IPS DF 19.7 (cell line): ENCODE measurements around the gene GHR.

Experiments used
- DNase-seq: peaks from one replicate; pipeline ENCODE4 v3.0.0-alpha.2; 2013; ENCODE audit warnings: low read depth, low spot score

The GHR gene

GRCh38 chr5:42461507-42461906, 38.3 kb downstream of the GHR start:
- no peak for DNase-seq

- DNase-seq, result no peak
Measured at GRCh38 chr5:42462083-42462482, 38.8 kb downstream of the GHR start.

- DNase-seq, result no peak
Measured at GRCh38 chr5:42467572-42467971, 44.3 kb downstream of the GHR start.

GRCh38 chr5:42467981-42468524, 44.8 kb downstream of the GHR start:
- no peak for DNase-seq

- no peak for DNase-seq
Measured at GRCh38 chr5:42483472-42484154, 60.4 kb downstream of the GHR start.

GRCh38 chr5:42487077-42487476, 63.8 kb downstream of the GHR start:
- DNase-seq, result no peak

- no peak for DNase-seq
Measured at GRCh38 chr5:42487821-42488220, 64.6 kb downstream of the GHR start.

GRCh38 chr5:42490831-42491230, 67.6 kb downstream of the GHR start:
- no peak for DNase-seq

- DNase-seq, result no peak
Measured at GRCh38 chr5:42491699-42492098, 68.5 kb downstream of the GHR start.

- DNase-seq, result no peak
Measured at GRCh38 chr5:42492974-42493373, 69.7 kb downstream of the GHR start.

GRCh38 chr5:42494414-42494813, 71.2 kb downstream of the GHR start:
- DNase-seq, result no peak

GRCh38 chr5:42495914-42496313, 72.7 kb downstream of the GHR start:
- no peak for DNase-seq

- DNase-seq, result no peak
Measured at GRCh38 chr5:42496397-42497156, 73.3 kb downstream of the GHR start.

GRCh38 chr5:42498000-42498399, 74.8 kb downstream of the GHR start:
- no peak for DNase-seq

GRCh38 chr5:42499016-42499415, 75.8 kb downstream of the GHR start:
- DNase-seq, result no peak

- no peak for DNase-seq
Measured at GRCh38 chr5:42500003-42500599, 76.9 kb downstream of the GHR start.

GRCh38 chr5:42502613-42503470, 79.6 kb downstream of the GHR start:
- DNase-seq, result no peak

GRCh38 chr5:42506662-42507061, 83.4 kb downstream of the GHR start:
- no peak for DNase-seq

GRCh38 chr5:42507451-42508097, 84.3 kb downstream of the GHR start:
- DNase-seq, result no peak

GRCh38 chr5:42513246-42513645, 90.0 kb downstream of the GHR start:
- DNase-seq, result no peak

GRCh38 chr5:42514754-42515153, 91.5 kb downstream of the GHR start:
- no peak for DNase-seq
